Neuronal stem cell (in vitro differentiated cells): ENCODE results near the gene PRRC2C.
"Not testable (repeated sequence)": the region's sequence is repeated elsewhere in the genome, so short reads cannot be mapped to it uniquely, and the experiment has no call there.

Experiments
- DNase-seq: peaks from one replicate; pipeline ENCODE4 v3.0.0-alpha.2; 2013; ENCODE audit warnings: low spot score
- H2AFZ ChIP-seq: one replicate; pipeline ENCODE4 v1.6.1; 2013; ENCODE audit warnings: mild to moderate bottlenecking, low read length, inconsistent platforms
- H2AK5ac ChIP-seq: 2 replicates; pipeline ENCODE4 v1.6.1; 2013; ENCODE audit warnings: low read depth, mild to moderate bottlenecking, inconsistent platforms, low read length, moderate library complexity, mixed read lengths
- H2BK120ac ChIP-seq: 2 replicates; pipeline ENCODE4 v1.6.1; 2013; ENCODE audit warnings: low read depth, mild to moderate bottlenecking, inconsistent platforms, low read length, moderate library complexity, mixed read lengths
- H2BK12ac ChIP-seq: one replicate; pipeline ENCODE4 v1.6.1; 2013; ENCODE audit warnings: low read length, inconsistent platforms
- H2BK15ac ChIP-seq: 2 replicates; pipeline ENCODE4 v1.6.1; 2013; ENCODE audit warnings: mild to moderate bottlenecking, low read length, inconsistent platforms, mixed read lengths
- H2BK5ac ChIP-seq: one replicate; pipeline ENCODE4 v1.6.1; 2013; ENCODE audit warnings: inconsistent platforms, mild to moderate bottlenecking, low read length, moderate library complexity
- H3K14ac ChIP-seq: one replicate; pipeline ENCODE4 v1.6.1; 2013; ENCODE audit warnings: low read length, inconsistent platforms
- H3K18ac ChIP-seq: 2 replicates; pipeline ENCODE4 v1.6.1; 2013; ENCODE audit warnings: low read length, inconsistent platforms
- H3K23ac ChIP-seq: 2 replicates; pipeline ENCODE4 v1.6.1; 2013; ENCODE audit warnings: low read depth, mild to moderate bottlenecking, mixed read lengths, low read length, inconsistent platforms; ENCODE audit not compliant: poor library complexity
- H3K27ac ChIP-seq: replicated peaks from 3 replicates; pipeline ENCODE4 v1.5.1; 2013; ENCODE audit warnings: low read length, inconsistent platforms
- H3K27me3 ChIP-seq, 3 experiments: 2 replicates each; pipeline ENCODE4 v1.6.1; 2013; ENCODE audit warnings: low read length in 3 of 3, mild to moderate bottlenecking in 2 of 3, inconsistent platforms in 1 of 3, low read depth in 1 of 3, mixed read lengths in 1 of 3, moderate library complexity in 1 of 3; ENCODE audit not compliant: control insufficient read depth in 3 of 3, insufficient read depth in 3 of 3
- H3K36me3 ChIP-seq, 2 donors: replicated peaks in 1 of 2; 2 replicates each; pipeline ENCODE4 v1.6.1; 2013; ENCODE audit warnings: low read length in 2 of 2; ENCODE audit not compliant: control insufficient read depth in 2 of 2, insufficient read depth in 2 of 2
- H3K4ac ChIP-seq: 2 replicates; pipeline ENCODE4 v1.6.1; 2013; ENCODE audit warnings: inconsistent platforms, mild to moderate bottlenecking, low read length, moderate library complexity
- H3K4me1 ChIP-seq, 2 donors: 1 replicate in 1 of 2; 2 replicates in 1 of 2; pipeline ENCODE4 v1.6.1; 2013; ENCODE audit warnings: low read length in 2 of 2, low read depth in 1 of 2; ENCODE audit not compliant: control insufficient read depth in 2 of 2, insufficient read depth in 1 of 2
- H3K4me2 ChIP-seq: one replicate; pipeline ENCODE4 v1.6.1; 2013; ENCODE audit warnings: mild to moderate bottlenecking, low read length, inconsistent platforms; ENCODE audit not compliant: insufficient read depth, poor library complexity, severe bottlenecking
- H3K4me3 ChIP-seq, 2 donors: 2 replicates each; pipeline ENCODE4 v1.5.1; 2013; ENCODE audit warnings: low read length in 2 of 2, mild to moderate bottlenecking in 2 of 2, inconsistent platforms in 1 of 2, moderate library complexity in 1 of 2
- H3K79me1 ChIP-seq: one replicate; pipeline ENCODE4 v1.6.1; 2013; ENCODE audit warnings: low read depth, mild to moderate bottlenecking, inconsistent platforms, low read length, moderate library complexity
- H3K9ac ChIP-seq: one replicate; pipeline ENCODE4 v1.6.1; 2013; ENCODE audit warnings: mild to moderate bottlenecking, low read depth, low read length, inconsistent platforms; ENCODE audit not compliant: poor library complexity
- H3K9me3 ChIP-seq, 2 donors: replicated peaks in 1 of 2; 2 replicates each; pipeline versions ENCODE3 to v1.6.1; 2013; ENCODE audit warnings: low read length in 2 of 2, mild to moderate bottlenecking in 2 of 2, inconsistent platforms in 1 of 2, low read depth in 1 of 2, mixed read lengths in 1 of 2, moderate library complexity in 1 of 2; ENCODE audit not compliant: control insufficient read depth in 2 of 2, insufficient read depth in 1 of 2
- H4K8ac ChIP-seq: one replicate; pipeline ENCODE4 v1.6.1; 2013; ENCODE audit warnings: low read depth, mild to moderate bottlenecking, inconsistent platforms, low read length, moderate library complexity
- H4K91ac ChIP-seq: one replicate; pipeline ENCODE4 v1.6.1; 2013; ENCODE audit warnings: low read length, low read depth, mild to moderate bottlenecking, inconsistent platforms; ENCODE audit not compliant: poor library complexity
- WGBS, 2 donors: extraction: QIAGEN DNeasy Blood & Tissue Kit; methylation state at CpG; one replicate each; pipeline ENCODE4 v1.1.7; 2013; ENCODE audit warnings: missing lambda C conversion rate in 2 of 2, mixed read lengths in 1 of 2; ENCODE audit not compliant: insufficient read length in 2 of 2, insufficient replicate concordance in 1 of 2; ENCODE audit errors: extremely low coverage in 2 of 2; 5-methylcytosine and 5-hydroxymethylcytosine counted together

The PRRC2C gene

GRCh38 chr1:171553960-171554359 is 68.6 kb downstream of the PRRC2C start:
- H3K18ac ChIP-seq, H4K8ac ChIP-seq, H3K4me3 ChIP-seq, DNase-seq, H3K79me1 ChIP-seq, H2AFZ ChIP-seq, H3K9ac ChIP-seq, H3K14ac ChIP-seq, H2BK15ac ChIP-seq, H4K91ac ChIP-seq, H2BK12ac ChIP-seq, H3K4ac ChIP-seq, H3K23ac ChIP-seq, H3K27me3 ChIP-seq, H3K27ac ChIP-seq, H3K4me1 ChIP-seq, H2BK120ac ChIP-seq, H2AK5ac ChIP-seq, H3K4me2 ChIP-seq, H2BK5ac ChIP-seq: not testable (repeated sequence)
- H3K9me3 ChIP-seq, result peaks cover 16 to 51% of the 10 kb centered on the region in 2 donors
- peaks cover 32 to 73% of the 10 kb centered on the region in 2 donors for H3K36me3 ChIP-seq
- WGBS, 2 donors, result no CpG with 5 or more reads among the region's 1 CpG

- Histone ChIP-seq H3K79me1 (peaks cover 5% of the 10 kb centered on the region), H3K14ac (no peak overlapping the region), H2BK5ac (no peak overlapping the region), H2BK12ac (no peak overlapping the region), H2BK120ac (no peak overlapping the region), H2AFZ (no peak overlapping the region), H3K9me3 (peaks cover 3 to 12% of the 10 kb centered on the region in 2 donors), H3K36me3 (peaks cover 33 to 100% of the 10 kb centered on the region in 2 donors), H2AK5ac (no peak overlapping the region), H3K4me3 (no peak overlapping the region), H3K27ac (no peak overlapping the region), H2BK15ac (no peak overlapping the region), H3K18ac (no peak overlapping the region), H3K9ac (no peak overlapping the region), H3K27me3 (no peaks in the 10 kb centered on the region), H3K4ac (no peak overlapping the region), H4K8ac (no peak overlapping the region), H3K23ac (no peak overlapping the region), H4K91ac (no peak overlapping the region), H3K4me2 (no peak overlapping the region), H3K4me1 (no peaks in the 10 kb centered on the region)
- DNase-seq, result no peak
- WGBS, 2 donors, result no CpG with 5 or more reads among the region's 1 CpG
Observed at GRCh38 chr1:171563675-171564074, 78.3 kb downstream of the PRRC2C start.

- Histone ChIP-seq H3K4me1 (no peaks in the 10 kb centered on the region), H3K14ac (no peak overlapping the region), H4K91ac (no peak overlapping the region), H3K27ac (no peak overlapping the region), H3K9ac (no peak overlapping the region), H3K4me2 (no peak overlapping the region), H3K27me3 (no peaks in the 10 kb centered on the region), H3K18ac (no peak overlapping the region), H2BK5ac (no peak overlapping the region), H3K4me3 (no peak overlapping the region), H2BK15ac (no peak overlapping the region), H2BK120ac (no peak overlapping the region), H2AK5ac (no peak overlapping the region), H3K9me3 (no peaks in the 10 kb centered on the region), H3K79me1 (no peaks in the 10 kb centered on the region), H3K23ac (no peak overlapping the region), H2AFZ (no peak overlapping the region), H3K36me3 (peaks cover 19 to 99% of the 10 kb centered on the region in 2 donors), H2BK12ac (no peak overlapping the region), H3K4ac (no peak overlapping the region), H4K8ac (no peak overlapping the region)
- no peak for DNase-seq
- no CpG with 5 or more reads among the region's 3 CpGs for WGBS, 2 donors
Observed at GRCh38 chr1:171566467-171566866, 81.1 kb downstream of the PRRC2C start.

- Histone ChIP-seq H2BK5ac (no peak overlapping the region), H3K79me1 (no peaks in the 10 kb centered on the region), H3K36me3 (peaks cover 16 to 95% of the 10 kb centered on the region in 2 donors), H3K4me3 (no peak overlapping the region), H3K23ac (no peak overlapping the region), H3K4me2 (no peak overlapping the region), H3K14ac (no peak overlapping the region), H2BK12ac (no peak overlapping the region), H3K9ac (no peak overlapping the region), H2AK5ac (no peak overlapping the region), H3K27ac (no peak overlapping the region), H3K4me1 (no peaks in the 10 kb centered on the region), H2BK15ac (no peak overlapping the region), H4K8ac (no peak overlapping the region), H2BK120ac (no peak overlapping the region), H3K9me3 (no peaks in the 10 kb centered on the region), H2AFZ (no peak overlapping the region), H4K91ac (no peak overlapping the region), H3K4ac (no peak overlapping the region), H3K27me3 (no peaks in the 10 kb centered on the region), H3K18ac (no peak overlapping the region)
- DNase-seq, result no peak
- no CpG with 5 or more reads among the region's 2 CpGs for WGBS, 2 donors
Observed at GRCh38 chr1:171570295-171570694, 85.0 kb downstream of the PRRC2C start.
